A673 (cell line): ENCODE results near the gene XPO4. TPM values are rescaled to one million over a fixed set of nuclear protein-coding genes. Genes with fewer than 3 reads are reported as not detected.
A peak's percentile ranks its signal among the peaks of the same experiment; 100 is the strongest.

Source experiments
- BruUV-seq: library from RNA; stranded (reverse); fragments of 400-500 nt; replicated peaks from 2 replicates; lab custom pipeline; 2021; lab: Mats Ljungman, UMichigan
- CTCF ChIA-PET: fragments of 300-600 bp; sonication (Branson Sonifier 250); formaldehyde crosslinking; loops from one replicate; lab custom pipeline; 2022; ENCODE audit warnings: antibody characterized with exemption; lab: Charles Lee
- POLR2A ChIA-PET: fragments of 300-600 bp; sonication (Branson Sonifier 250); formaldehyde crosslinking; loops from one replicate; lab custom pipeline; 2022; ENCODE audit warnings: antibody characterized with exemption; ENCODE audit not compliant: low non-redundant PET; lab: Charles Lee
- DNase-seq: peaks from one replicate; pipeline ENCODE4 v3.0.0-alpha.2; 2015; ENCODE audit warnings: low spot score
- H3K27ac ChIP-seq: fragments of 200-600 bp; sonication (generic); 2 replicates; pipeline ENCODE4 v1.5.1; 2016; ENCODE audit warnings: mixed run types, low read depth, mild to moderate bottlenecking, mixed read lengths, antibody characterized with exemption, low read length; ENCODE audit not compliant: poor library complexity, severe bottlenecking
- H3K27me3 ChIP-seq: fragments of 200-600 bp; sonication (generic); replicated peaks from 2 replicates; pipeline ENCODE4 v1.6.1; 2017; ENCODE audit warnings: mixed run types, low read depth, mild to moderate bottlenecking, mixed read lengths, antibody characterized with exemption, low read length; ENCODE audit not compliant: insufficient read depth, poor library complexity
- H3K36me3 ChIP-seq: fragments of 200-600 bp; sonication (generic); 2 replicates; pipeline ENCODE4 v1.6.1; 2016; ENCODE audit warnings: mixed run types, mild to moderate bottlenecking, mixed read lengths, antibody characterized with exemption, low read length; ENCODE audit not compliant: insufficient read depth, poor library complexity, severe bottlenecking
- H3K4me1 ChIP-seq: fragments of 200-600 bp; sonication (generic); 2 replicates; pipeline ENCODE4 v1.6.1; 2017; ENCODE audit warnings: mixed run types, mild to moderate bottlenecking, mixed read lengths, antibody characterized with exemption, low read length; ENCODE audit not compliant: insufficient read depth, poor library complexity, severe bottlenecking
- H3K4me3 ChIP-seq: fragments of 200-600 bp; sonication (generic); 2 replicates; pipeline ENCODE4 v1.5.1; 2016; ENCODE audit warnings: low read depth, mixed run types, mild to moderate bottlenecking, mixed read lengths, low read length; ENCODE audit not compliant: poor library complexity, severe bottlenecking
- H3K9me3 ChIP-seq: fragments of 200-600 bp; sonication (generic); 2 replicates; pipeline ENCODE4 v1.6.1; 2016; ENCODE audit warnings: mixed run types, low read depth, mild to moderate bottlenecking, mixed read lengths, antibody characterized with exemption, low read length; ENCODE audit not compliant: poor library complexity, severe bottlenecking
- CTCF ChIP-seq: fragments of 300-800, 200-600 bp; sonication (generic); conservative IDR thresholded peaks from 2 replicates; pipeline ENCODE4 v1.5.1; 2017; ENCODE audit warnings: low read depth, mild to moderate bottlenecking, antibody characterized with exemption, low read length, moderate library complexity, mixed read lengths
- EZH2 ChIP-seq: fragments of 200-600 bp; sonication (generic); IDR thresholded peaks from 2 replicates; pipeline ENCODE4 v1.6.1; 2017; ENCODE audit warnings: borderline replicate concordance, low read depth, mild to moderate bottlenecking, mixed read lengths, antibody characterized with exemption, low read length; ENCODE audit not compliant: poor library complexity, severe bottlenecking
- intact Hi-C: fragments of 100-400 bp; cut with micrococcal nuclease; formaldehyde crosslinking; loops from one replicate; pipeline ENCODE4 v1.10.0; 2022; ENCODE audit not compliant: unreplicated experiment
- total RNA-seq: library from RNA; stranded (reverse); gene quantifications from 2 replicates; pipeline ENCODE4 v1.2.3, GENCODE V29; 2021

XPO4 gene
- total RNA-seq, 1 experiment from 2014 or later, result 39.8 TPM

GRCh38 chr13:20729633-20730585, 172.6 kb downstream of the XPO4 start:
- no peaks in the 10 kb centered on the region for H3K27me3 ChIP-seq
- intact Hi-C loops, result no loop called here
- H3K27ac ChIP-seq, result no peak overlapping the region
- no TSS peak for BruUV-seq
- H3K9me3 ChIP-seq, result no peaks in the 10 kb centered on the region
- H3K4me1 ChIP-seq, result peaks cover 12% of the 10 kb centered on the region
- ChIA-PET CTCF (interaction anchor here (0.6 kb wide), 1 partner anchor 70 kb away, joined by 4 read pairs; no protein-coding TSS in a partner anchor), POLR2A (interaction anchor here (0.5 kb wide), 1 partner anchor 14 kb away, joined by 3 read pairs; no protein-coding TSS in a partner anchor)
- no peak for TF ChIP-seq EZH2
- no peak for TF ChIP-seq CTCF
- DNase-seq, result no peak
- H3K36me3 ChIP-seq, result no peaks in the 10 kb centered on the region
- no peak overlapping the region for H3K4me3 ChIP-seq

DNA sequence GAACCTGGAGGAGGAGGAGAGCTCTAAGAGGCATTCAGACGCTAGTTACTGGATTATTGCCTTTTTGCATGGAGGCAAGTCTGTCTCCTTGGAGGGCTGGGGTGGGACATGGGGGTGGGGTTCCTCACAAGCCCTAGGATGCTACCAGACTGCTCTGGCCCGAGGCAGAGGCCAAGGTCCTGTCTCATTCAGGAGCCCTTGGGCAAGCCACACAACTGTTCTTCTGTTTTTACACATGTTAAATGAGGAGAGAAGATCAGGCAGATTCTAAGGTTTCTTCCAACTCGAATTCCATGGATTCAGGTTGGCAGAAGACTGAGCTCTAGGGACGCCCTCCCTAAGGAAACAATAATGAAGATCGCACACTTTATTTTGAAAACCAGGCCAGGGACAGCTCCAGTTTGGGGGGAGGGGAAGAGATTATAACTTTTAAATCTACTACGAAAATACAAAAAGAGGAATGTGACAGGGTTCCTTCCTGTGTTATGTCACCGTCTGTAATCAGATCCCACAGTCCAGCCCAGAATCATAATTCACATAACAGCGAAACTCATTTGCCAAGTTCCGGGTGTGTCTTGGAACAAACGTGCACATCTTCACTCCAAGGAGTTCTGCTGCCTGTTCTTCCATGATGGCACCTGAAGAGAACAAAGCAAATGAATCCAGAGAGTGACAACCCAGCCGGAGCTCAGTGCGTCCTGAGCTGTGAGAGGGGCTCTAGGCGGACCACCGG, 173.8 kb downstream of the XPO4 start:
- H3K9me3 ChIP-seq, result no peaks in the 10 kb centered on the region
- TF ChIP-seq CTCF (no peak), EZH2 (no peak)
- H3K36me3 ChIP-seq, result no peaks in the 10 kb centered on the region
- H3K27me3 ChIP-seq, result no peaks in the 10 kb centered on the region
- no peak overlapping the region for H3K4me3 ChIP-seq
- intact Hi-C loops, result no loop called here
- peak overlapping the region; percentile 48 for H3K27ac ChIP-seq
- BruUV-seq, result no TSS peak
- peak; percentile 49 for DNase-seq
- ChIA-PET POLR2A (no interaction called here), CTCF (interaction anchor here (0.6 kb wide), 1 partner anchor 69 kb away, joined by 4 read pairs; no protein-coding TSS in a partner anchor)
- peaks cover 12% of the 10 kb centered on the region for H3K4me1 ChIP-seq

- TF ChIP-seq EZH2, result no peak
- no peak for TF ChIP-seq CTCF
- Histone ChIP-seq H3K9me3 (no peaks in the 10 kb centered on the region), H3K27me3 (no peaks in the 10 kb centered on the region), H3K4me1 (peaks cover 12% of the 10 kb centered on the region), H3K4me3 (no peak overlapping the region), H3K27ac (no peak overlapping the region), H3K36me3 (no peaks in the 10 kb centered on the region)
- CTCF ChIA-PET, result no interaction called here
- POLR2A ChIA-PET, result no interaction called here
- DNase-seq, result no peak
- intact Hi-C loops, result no loop called here
- BruUV-seq, result no TSS peak
Measured at GRCh38 chr13:20727856-20728255, 174.7 kb downstream of the XPO4 start.

Other genes with a start within 250 kb of the XPO4 start
- gene IL17D, start 199.0 kb downstream of the XPO4 start, total RNA-seq, result 2.0 and 2.7 TPM in 2 replicates
- gene EEF1AKMT1, start 128.8 kb downstream of the XPO4 start, total RNA-seq, result 9.2 and 10.8 TPM in 2 replicates
- gene LATS2, start 158.8 kb upstream of the XPO4 start, total RNA-seq, result 13.1 and 14.2 TPM in 2 replicates
- 465 and 474 TPM in 2 replicates for gene SAP18, start 237.4 kb upstream of the XPO4 start, total RNA-seq